Prostate gland (tissue), 2 donors: ENCODE measurements around the gene NOC4L. TPM values are rescaled to one million over a fixed set of nuclear protein-coding genes. Genes with fewer than 3 reads are reported as not detected.
A peak's percentile ranks its signal among the peaks of the same experiment; 100 is the strongest.

Experiments used
- DNase-seq: peaks from one replicate; pipeline ENCODE4 v3.0.0-alpha.2; 2019; ENCODE audit warnings: low spot score
- H3K27ac ChIP-seq, 2 donors: fragments of 200-600 bp; sonication (generic); 2 replicates each; pipeline ENCODE4 v1.5.1; 2017 to 2019
- H3K27me3 ChIP-seq: fragments of 200-600 bp; sonication (generic); replicated peaks from 2 replicates; pipeline ENCODE4 v1.5.1; 2019; ENCODE audit not compliant: insufficient read depth
- H3K36me3 ChIP-seq, 2 donors: fragments of 200-600 bp; sonication (generic); 1 replicate in 1 of 2; 2 replicates in 1 of 2; pipeline versions ENCODE4 v1.5.1 to v1.8.1; 2017 to 2019
- H3K4me1 ChIP-seq: fragments of 200-600 bp; sonication (generic); replicated peaks from 2 replicates; pipeline ENCODE4 v1.5.1; 2019
- H3K4me3 ChIP-seq, 2 donors: fragments of 200-600 bp; sonication (generic); 2 replicates each; pipeline ENCODE4 v1.5.1; 2017 to 2019
- H3K9me3 ChIP-seq: fragments of 200-600 bp; sonication (generic); 2 replicates; pipeline ENCODE4 v1.5.1; 2017
- CTCF ChIP-seq, 4 experiments: fragments of 200-600 bp in 2 of 4; fragments of 450-650 bp in 2 of 4; sonication (generic) in 2 of 4; IDR thresholded peaks; 1 replicate in 3 of 4; 2 replicates in 1 of 4; pipeline ENCODE4 v1.5.1; 2016 to 2019; ENCODE audit warnings: antibody characterized with exemption in 4 of 4, mild to moderate bottlenecking in 2 of 4, moderate library complexity in 2 of 4
- POLR2A ChIP-seq: fragments of 450-650 bp; IDR thresholded peaks from one replicate; pipeline ENCODE4 v1.6.1; 2016; ENCODE audit warnings: antibody characterized with exemption, mild to moderate bottlenecking
- POLR2AphosphoS5 ChIP-seq: sonication (generic); formaldehyde crosslinking; IDR thresholded peaks from one replicate; pipeline ENCODE4 v1.6.1; 2017; ENCODE audit warnings: antibody characterized with exemption
- WGBS: methylation state at CpG from one replicate; pipeline ENCODE4 v1.1.5; 2018; 5-methylcytosine and 5-hydroxymethylcytosine counted together
- intact Hi-C: fragments of 100-400 bp; cut with DNase I; formaldehyde crosslinking; loops from one replicate; pipeline ENCODE4 v1.14.2; 2022
- total RNA-seq, 2 donors: library from RNA; depleted of rRNA; stranded (reverse); fragments of >200 nt; gene quantifications; one replicate each; pipeline ENCODE4 v1.1.0, GENCODE V29; 2016

The NOC4L gene
- total RNA-seq, 2 donors from 2014 or later: 12.4 to 32.5 TPM

GRCh38 chr12:132178801-132179401 lies 34.6 kb downstream of the NOC4L start:
- intact Hi-C loops: no loop called here
- DNase-seq: peak; percentile 22
- Histone ChIP-seq H3K27ac (no peak overlapping the region), H3K4me1 (no peaks in the 10 kb centered on the region), H3K4me3 (peak overlapping the region in 1 of 2 donors; percentile 5), H3K27me3 (peaks cover 28% of the 10 kb centered on the region), H3K36me3 (no peaks in the 10 kb centered on the region), H3K9me3 (no peaks in the 10 kb centered on the region)
- 39% methylated on average over 39 of the region's 39 CpGs for WGBS
- TF ChIP-seq POLR2A: no peak
- no peak for TF ChIP-seq CTCF (IDR thresholded peaks at IDR 0.05)
- TF ChIP-seq POLR2AphosphoS5: no peak

GRCh38 chr12:132179431-132180362 lies 35.4 kb downstream of the NOC4L start:
- TF ChIP-seq CTCF (IDR thresholded peaks at IDR 0.05) (no peak), POLR2A (no peak), POLR2AphosphoS5 (no peak)
- WGBS: 88% methylated on average over 19 of the region's 19 CpGs
- Histone ChIP-seq H3K27me3 (peaks cover 23% of the 10 kb centered on the region), H3K4me3 (no peak overlapping the region), H3K9me3 (no peaks in the 10 kb centered on the region), H3K36me3 (no peaks in the 10 kb centered on the region), H3K4me1 (no peaks in the 10 kb centered on the region), H3K27ac (no peak overlapping the region)
- intact Hi-C loops: no loop called here
- DNase-seq: no peak

DNA sequence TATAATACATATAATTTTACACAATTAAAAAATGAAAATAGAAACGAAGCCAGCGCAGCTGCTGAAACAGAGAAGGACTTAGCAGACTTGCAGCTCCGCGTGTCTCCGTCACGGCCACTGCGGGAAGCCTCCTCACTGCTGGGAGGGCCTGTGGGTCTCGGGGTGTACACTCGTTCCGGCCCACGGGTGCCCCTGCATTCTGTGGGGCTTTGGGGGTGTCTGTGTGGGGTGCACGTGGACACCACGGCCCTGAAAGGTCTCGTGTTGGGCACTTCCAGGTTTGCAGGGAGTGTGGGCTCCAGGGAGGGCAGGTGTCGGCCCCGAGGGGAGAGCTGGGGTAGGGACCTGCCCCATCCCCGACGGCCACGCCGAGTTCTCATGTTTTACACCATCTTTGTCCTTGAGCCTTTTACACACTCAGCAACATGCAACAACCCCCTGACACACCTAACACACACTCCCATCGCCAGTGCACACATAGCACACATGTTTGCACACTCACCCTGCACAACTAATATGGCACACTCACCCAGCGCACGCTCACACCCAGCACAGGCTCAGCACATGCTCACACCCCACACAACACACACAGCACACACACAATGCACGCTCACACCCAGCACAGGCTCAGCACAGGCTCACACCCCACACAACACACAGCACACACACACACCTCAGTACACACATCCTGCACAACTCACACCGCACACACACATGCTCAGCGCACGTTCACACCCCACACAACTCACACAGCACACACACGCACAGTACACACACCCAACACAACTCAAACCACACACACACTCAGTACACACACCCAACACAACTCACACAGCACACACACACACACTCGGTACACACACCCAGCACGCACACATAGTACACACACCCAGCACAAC lies 36.6 kb downstream of the NOC4L start:
- no peak for DNase-seq
- no peaks in the 10 kb centered on the region for H3K4me1 ChIP-seq
- H3K9me3 ChIP-seq: no peaks in the 10 kb centered on the region
- intact Hi-C loops: no loop called here
- TF ChIP-seq POLR2AphosphoS5 (no peak), POLR2A (no peak), CTCF (IDR thresholded peaks at IDR 0.05) (no peak)
- no peaks in the 10 kb centered on the region for H3K36me3 ChIP-seq
- H3K27ac ChIP-seq: no peak overlapping the region
- peaks cover 14% of the 10 kb centered on the region for H3K27me3 ChIP-seq
- 83% methylated on average over 30 of the region's 30 CpGs for WGBS
- no peak overlapping the region for H3K4me3 ChIP-seq

GRCh38 chr12:132181570-132182200 lies 37.4 kb downstream of the NOC4L start:
- Histone ChIP-seq H3K9me3 (no peaks in the 10 kb centered on the region), H3K4me3 (no peak overlapping the region), H3K27me3 (peaks cover 7% of the 10 kb centered on the region), H3K27ac (no peak overlapping the region), H3K36me3 (no peaks in the 10 kb centered on the region), H3K4me1 (no peaks in the 10 kb centered on the region)
- DNase-seq: no peak
- no peak for TF ChIP-seq CTCF (IDR thresholded peaks at IDR 0.05)
- TF ChIP-seq POLR2AphosphoS5: no peak
- TF ChIP-seq POLR2A: no peak
- intact Hi-C loops: no loop called here
- 71% methylated on average over 27 of the region's 33 CpGs for WGBS
